Sigmoid colon (tissue), 7 donors: ENCODE data around the gene TMEM132D. TPM values are rescaled to one million over a fixed set of nuclear protein-coding genes. Genes with fewer than 3 reads are reported as not detected.

ENCODE experiments used
- DNase-seq: peaks from one replicate; pipeline ENCODE4 v3.0.0-alpha.2; 2019
- H3K27ac ChIP-seq, 4 donors: fragments of 200-600 bp; sonication (generic); one replicate each; pipeline ENCODE4 v1.5.1; 2016 to 2019; ENCODE audit warnings: mild to moderate bottlenecking in 1 of 4
- H3K27me3 ChIP-seq, 3 donors: fragments of 200-600 bp; sonication (generic); one replicate each; pipeline ENCODE4 v1.5.1; 2019; ENCODE audit warnings: mild to moderate bottlenecking in 1 of 3
- H3K36me3 ChIP-seq, 4 donors: fragments of 200-600 bp; sonication (generic); one replicate each; pipeline ENCODE4 v1.5.1; 2016 to 2019
- H3K4me1 ChIP-seq, 4 donors: fragments of 200-600 bp; sonication (generic); one replicate each; pipeline ENCODE4 v1.5.1; 2017 to 2019
- H3K4me3 ChIP-seq, 4 donors: fragments of 200-600 bp; sonication (generic); one replicate each; pipeline ENCODE4 v1.5.1; 2017 to 2019; ENCODE audit warnings: mild to moderate bottlenecking in 2 of 4, moderate library complexity in 1 of 4
- H3K9me3 ChIP-seq, 4 donors: fragments of 200-600 bp in 3 of 4; sonication (generic) in 3 of 4; one replicate each; pipeline versions ENCODE4 v1.5.1 to v1.6.1; 2013 to 2019
- CTCF ChIP-seq, 4 experiments: fragments of 450-650 bp in 3 of 4; fragments of 200-600 bp in 1 of 4; IDR thresholded peaks; one replicate each; pipeline ENCODE4 v1.5.1; 2016 to 2019; ENCODE audit warnings: antibody characterized with exemption in 4 of 4, mild to moderate bottlenecking in 3 of 4, moderate library complexity in 2 of 4
- EP300 ChIP-seq, 4 donors: sonication (generic); formaldehyde crosslinking; IDR thresholded peaks; one replicate each; pipeline ENCODE4 v1.6.1; 2017; ENCODE audit warnings: antibody characterized with exemption in 4 of 4
- POLR2A ChIP-seq, 2 donors: fragments of 450-650 bp; IDR thresholded peaks; one replicate each; pipeline ENCODE4 v1.6.1; 2016; ENCODE audit warnings: antibody characterized with exemption in 2 of 2, mild to moderate bottlenecking in 2 of 2, moderate library complexity in 2 of 2
- POLR2AphosphoS5 ChIP-seq, 4 donors: sonication (generic); formaldehyde crosslinking; IDR thresholded peaks; one replicate each; pipeline ENCODE4 v1.6.1; 2017; ENCODE audit warnings: antibody characterized with exemption in 4 of 4
- WGBS, 2 donors: extraction: QIAGEN DNeasy Blood & Tissue Kit; methylation state at CpG; one replicate each; pipeline ENCODE4 v1.1.7; 2013; 5-methylcytosine and 5-hydroxymethylcytosine counted together
- intact Hi-C: fragments of 100-400 bp; cut with DNase I; formaldehyde crosslinking; loops from one replicate; pipeline ENCODE4 v1.15.1; 2023
- polyA plus RNA-seq, 3 donors: library from polyadenylated mRNA; stranded (reverse); fragments of 200-250 nt; gene quantifications; one replicate each; pipeline ENCODE4 v1.2.3, GENCODE V29; 2013
- total RNA-seq, 4 donors: library from RNA; depleted of rRNA; stranded (reverse); fragments of >200 nt; gene quantifications; one replicate each; pipeline ENCODE4 v1.1.0, GENCODE V29; 2016
- donor health status: healthy with polysubstance abuse.
- donor health status: Bipolar disorder and iron deficiency.
- donor health status: healthy.

The TMEM132D gene
- total and polyA plus RNA-seq, 7 donors: under 0.01 to 0.03 (median under 0.01) TPM; not detected in 3

- H3K27ac ChIP-seq: no peak overlapping the region
- H3K4me1 ChIP-seq: no peaks in the 10 kb centered on the region
- DNase-seq: no peak
- intact Hi-C loops: no loop called here
- H3K27me3 ChIP-seq: no peaks in the 10 kb centered on the region
- WGBS, 2 donors: 87 to 88% methylated on average over 7 of the region's 7 CpGs
- H3K9me3 ChIP-seq: peaks cover 0 to 10% (median 2%) of the 10 kb centered on the region in 4 donors
- H3K36me3 ChIP-seq: no peaks in the 10 kb centered on the region
- TF ChIP-seq POLR2A (IDR thresholded peaks at IDR 0.05) (no peak), POLR2AphosphoS5 (IDR thresholded peaks at IDR 0.05) (no peak), CTCF (IDR thresholded peaks at IDR 0.05) (no peak)
- no peak overlapping the region for H3K4me3 ChIP-seq
Observed at GRCh38 chr12:129102233-129102632, 801.6 kb downstream of the TMEM132D start.

DNA sequence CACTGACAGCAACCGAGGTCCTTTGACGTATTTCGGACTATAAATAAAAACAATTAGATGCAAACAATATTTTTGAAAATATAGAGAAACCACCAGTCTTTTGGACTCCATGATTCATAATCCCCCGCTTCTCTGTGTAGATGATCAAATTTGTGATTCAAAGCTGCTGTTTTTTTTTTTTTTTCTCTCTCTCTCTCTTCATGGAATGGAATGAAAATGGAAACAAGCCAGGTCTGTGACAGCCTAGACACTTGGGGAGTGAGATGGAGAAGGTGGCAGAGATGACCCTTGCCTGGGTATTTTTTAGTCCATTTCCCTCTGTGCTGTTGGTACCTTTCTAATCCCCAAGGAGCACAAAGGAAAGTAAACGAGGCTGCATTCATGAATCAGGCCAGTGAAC, 802.0 kb downstream of the TMEM132D start:
- Histone ChIP-seq H3K4me3 (no peak overlapping the region), H3K36me3 (no peaks in the 10 kb centered on the region), H3K27ac (no peak overlapping the region), H3K4me1 (no peaks in the 10 kb centered on the region), H3K9me3 (peaks cover 0 to 10% (median 2%) of the 10 kb centered on the region in 4 donors), H3K27me3 (no peaks in the 10 kb centered on the region)
- no peak for DNase-seq
- TF ChIP-seq EP300 (IDR thresholded peaks at IDR 0.05) (no peak), POLR2A (IDR thresholded peaks at IDR 0.05) (no peak), POLR2AphosphoS5 (IDR thresholded peaks at IDR 0.05) (no peak), CTCF (IDR thresholded peaks at IDR 0.05) (no peak)
- intact Hi-C loops: no loop called here
- WGBS, 2 donors: 79 to 80% methylated on average over 5 of the region's 5 CpGs

GRCh38 chr12:129101404-129101803, 802.4 kb downstream of the TMEM132D start:
- Histone ChIP-seq H3K27me3 (no peaks in the 10 kb centered on the region), H3K36me3 (no peaks in the 10 kb centered on the region), H3K4me3 (no peak overlapping the region), H3K9me3 (peaks cover 0 to 10% (median under 1%) of the 10 kb centered on the region in 4 donors), H3K4me1 (no peaks in the 10 kb centered on the region), H3K27ac (no peak overlapping the region)
- no peak for DNase-seq
- WGBS, 2 donors: 82 to 87% methylated on average over 5 of the region's 5 CpGs
- intact Hi-C loops: no loop called here
- TF ChIP-seq EP300 (IDR thresholded peaks at IDR 0.05): no peak
- TF ChIP-seq CTCF (IDR thresholded peaks at IDR 0.05): no peak
- TF ChIP-seq POLR2AphosphoS5 (IDR thresholded peaks at IDR 0.05): no peak
- no peak for TF ChIP-seq POLR2A (IDR thresholded peaks at IDR 0.05)

DNA sequence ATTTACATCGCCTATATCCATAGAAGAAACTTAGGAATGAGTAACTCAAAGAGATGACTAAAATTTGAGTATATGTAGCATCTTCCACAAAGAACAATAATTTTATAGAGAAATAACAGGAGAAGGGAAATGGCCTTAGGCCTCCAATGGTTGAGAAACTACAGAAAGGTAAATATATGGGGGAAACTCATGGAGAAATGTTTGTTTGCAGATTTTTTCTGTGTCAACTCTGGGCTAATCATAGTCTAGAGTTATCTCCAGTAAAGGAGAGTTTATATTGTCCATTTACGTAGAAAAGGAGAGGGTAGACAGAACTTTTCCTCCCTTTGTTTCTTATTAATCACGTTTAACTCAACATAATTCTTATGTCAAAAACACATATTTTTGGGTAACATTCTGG, 806.4 kb downstream of the TMEM132D start:
- H3K27ac ChIP-seq: no peak overlapping the region
- H3K4me3 ChIP-seq: no peak overlapping the region
- DNase-seq: no peak
- H3K9me3 ChIP-seq: peaks cover 0 to 8% (median 0%) of the 10 kb centered on the region in 4 donors
- 59 to 68% methylated on average over 3 of the region's 3 CpGs for WGBS, 2 donors
- TF ChIP-seq POLR2A (IDR thresholded peaks at IDR 0.05) (no peak), CTCF (IDR thresholded peaks at IDR 0.05) (no peak), POLR2AphosphoS5 (IDR thresholded peaks at IDR 0.05) (no peak), EP300 (IDR thresholded peaks at IDR 0.05) (no peak)
- no peaks in the 10 kb centered on the region for H3K27me3 ChIP-seq
- no peaks in the 10 kb centered on the region for H3K36me3 ChIP-seq
- intact Hi-C loops: no loop called here
- no peaks in the 10 kb centered on the region for H3K4me1 ChIP-seq

DNA sequence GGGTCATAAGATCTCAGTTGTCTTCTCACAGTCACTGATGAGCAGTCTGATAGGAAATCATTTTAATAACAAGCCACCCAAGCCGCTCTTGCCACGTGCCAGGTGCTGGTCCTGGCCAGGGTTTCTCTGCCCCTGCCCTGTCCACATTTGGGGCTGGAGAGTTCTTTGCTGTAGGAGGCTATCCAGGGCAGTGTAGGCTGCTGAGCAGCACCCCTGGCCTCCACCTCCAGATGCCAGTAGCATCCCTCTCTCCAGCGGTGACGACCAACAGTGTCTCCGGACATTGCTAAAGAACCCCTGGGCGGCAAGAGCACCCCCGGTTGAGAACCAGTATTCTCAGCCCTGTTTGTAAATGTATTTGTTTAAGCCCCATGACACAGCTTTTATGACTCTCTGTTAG, 806.9 kb downstream of the TMEM132D start:
- DNase-seq: no peak
- H3K4me3 ChIP-seq: no peak overlapping the region
- H3K36me3 ChIP-seq: no peaks in the 10 kb centered on the region
- peaks cover 0 to 5% (median 0%) of the 10 kb centered on the region in 4 donors for H3K9me3 ChIP-seq
- intact Hi-C loops: no loop called here
- no peak overlapping the region for H3K27ac ChIP-seq
- TF ChIP-seq CTCF (IDR thresholded peaks at IDR 0.05): no peak
- TF ChIP-seq EP300 (IDR thresholded peaks at IDR 0.05): no peak
- no peak for TF ChIP-seq POLR2A (IDR thresholded peaks at IDR 0.05)
- TF ChIP-seq POLR2AphosphoS5 (IDR thresholded peaks at IDR 0.05): no peak
- 74% methylated on average over 7 of the region's 7 CpGs for WGBS, 2 donors
- no peaks in the 10 kb centered on the region for H3K27me3 ChIP-seq
- no peaks in the 10 kb centered on the region for H3K4me1 ChIP-seq
